Measurements from ENCODE around the gene MTHFD2L. TPM values are rescaled to one million over a fixed set of nuclear protein-coding genes. Genes with fewer than 3 reads are reported as not detected.

Gene MTHFD2L
- total RNA-seq, 1 experiment from 2014 or later = 8.9 TPM

DNA sequence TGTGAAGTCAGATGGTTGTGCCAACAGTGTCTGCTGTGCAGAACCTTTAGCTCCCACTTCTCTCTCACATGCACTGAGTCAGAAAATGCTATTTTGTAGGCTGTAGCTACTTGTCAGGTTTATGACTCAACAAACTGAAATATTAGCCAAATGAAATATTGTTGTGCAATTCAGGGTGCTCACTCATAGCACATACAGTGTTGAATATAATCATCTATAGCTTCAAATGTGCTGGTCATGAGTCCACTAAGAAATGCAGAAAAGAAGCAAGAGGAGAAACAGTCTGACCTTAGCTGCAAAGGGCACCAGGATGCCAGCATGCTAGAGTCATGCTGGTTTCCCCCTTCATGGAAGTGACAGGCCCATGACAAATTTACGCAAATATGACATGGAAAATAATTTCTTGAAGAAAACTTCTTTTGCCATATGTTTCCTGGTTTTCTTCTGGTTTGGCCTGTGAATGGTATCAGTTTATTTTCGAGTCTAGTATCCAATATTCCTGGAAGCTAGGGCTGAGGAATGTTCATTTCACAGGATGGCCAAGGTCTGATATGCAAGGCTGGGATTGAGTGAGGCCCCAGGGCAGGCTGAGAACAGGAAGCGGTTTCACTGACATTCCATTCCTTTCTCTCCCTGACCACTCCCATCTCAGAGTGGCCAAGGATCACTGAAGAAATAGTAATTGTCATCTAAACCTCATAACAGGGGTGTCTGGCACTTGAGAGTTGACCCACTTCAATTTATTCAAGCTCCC is 48.6 kb upstream of the MTHFD2L start:
- TSS peak; percentile 26 for BruUV-seq (replicated peaks)
- Histone ChIP-seq H3F3A (ENCODE audit: insufficient read depth, low read depth) (peaks cover 29% of the 10 kb centered on the region), H2AFZ (no peak overlapping the region), H4K20me1 (ENCODE audit: insufficient read depth) (no peaks in the 10 kb centered on the region), H3K79me2 (ENCODE audit: low read depth) (no peaks in the 10 kb centered on the region), H3K4me2 (peak overlapping the region; percentile 29), H3K27me3 (ENCODE audit: insufficient read depth, low read depth) (no peaks in the 10 kb centered on the region), H3K4me3 (no peak overlapping the region), H3K36me3 (ENCODE audit: low read depth) (no peaks in the 10 kb centered on the region), H3K4me1 (replicated peaks; ENCODE audit: insufficient read depth) (peaks cover 32% of the 10 kb centered on the region), H3K9me2 (ENCODE audit: insufficient read depth) (no peaks in the 10 kb centered on the region), H3K27ac (peak overlapping the region; percentile 90), H3K9me3 (ENCODE audit: insufficient read depth, low read depth) (no peaks in the 10 kb centered on the region)
- ChIA-PET CTCF (no interaction called here), POLR2A (ENCODE audit: unreplicated experiment) (interaction anchor here (0.6 to 0.7 kb wide), 2 partner anchors 11 to 57 kb away, joined by 4 to 5 read pairs; no protein-coding TSS in a partner anchor)
- intact Hi-C loops (cut with micrococcal nuclease; ENCODE audit: unreplicated experiment) = loop anchor here (5.0 kb wide), 1 partner anchor 382 kb away; no protein-coding TSS in a partner anchor
- DNase-seq = peak; percentile 71 to 87
- TF ChIP-seq, protein P1, sequence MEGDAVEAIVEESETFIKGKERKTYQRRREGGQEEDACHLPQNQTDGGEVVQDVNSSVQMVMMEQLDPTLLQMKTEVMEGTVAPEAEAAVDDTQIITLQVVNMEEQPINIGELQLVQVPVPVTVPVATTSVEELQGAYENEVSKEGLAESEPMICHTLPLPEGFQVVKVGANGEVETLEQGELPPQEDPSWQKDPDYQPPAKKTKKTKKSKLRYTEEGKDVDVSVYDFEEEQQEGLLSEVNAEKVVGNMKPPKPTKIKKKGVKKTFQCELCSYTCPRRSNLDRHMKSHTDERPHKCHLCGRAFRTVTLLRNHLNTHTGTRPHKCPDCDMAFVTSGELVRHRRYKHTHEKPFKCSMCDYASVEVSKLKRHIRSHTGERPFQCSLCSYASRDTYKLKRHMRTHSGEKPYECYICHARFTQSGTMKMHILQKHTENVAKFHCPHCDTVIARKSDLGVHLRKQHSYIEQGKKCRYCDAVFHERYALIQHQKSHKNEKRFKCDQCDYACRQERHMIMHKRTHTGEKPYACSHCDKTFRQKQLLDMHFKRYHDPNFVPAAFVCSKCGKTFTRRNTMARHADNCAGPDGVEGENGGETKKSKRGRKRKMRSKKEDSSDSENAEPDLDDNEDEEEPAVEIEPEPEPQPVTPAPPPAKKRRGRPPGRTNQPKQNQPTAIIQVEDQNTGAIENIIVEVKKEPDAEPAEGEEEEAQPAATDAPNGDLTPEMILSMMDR (conservative IDR thresholded peaks at IDR 0.05) = no peak

DNA sequence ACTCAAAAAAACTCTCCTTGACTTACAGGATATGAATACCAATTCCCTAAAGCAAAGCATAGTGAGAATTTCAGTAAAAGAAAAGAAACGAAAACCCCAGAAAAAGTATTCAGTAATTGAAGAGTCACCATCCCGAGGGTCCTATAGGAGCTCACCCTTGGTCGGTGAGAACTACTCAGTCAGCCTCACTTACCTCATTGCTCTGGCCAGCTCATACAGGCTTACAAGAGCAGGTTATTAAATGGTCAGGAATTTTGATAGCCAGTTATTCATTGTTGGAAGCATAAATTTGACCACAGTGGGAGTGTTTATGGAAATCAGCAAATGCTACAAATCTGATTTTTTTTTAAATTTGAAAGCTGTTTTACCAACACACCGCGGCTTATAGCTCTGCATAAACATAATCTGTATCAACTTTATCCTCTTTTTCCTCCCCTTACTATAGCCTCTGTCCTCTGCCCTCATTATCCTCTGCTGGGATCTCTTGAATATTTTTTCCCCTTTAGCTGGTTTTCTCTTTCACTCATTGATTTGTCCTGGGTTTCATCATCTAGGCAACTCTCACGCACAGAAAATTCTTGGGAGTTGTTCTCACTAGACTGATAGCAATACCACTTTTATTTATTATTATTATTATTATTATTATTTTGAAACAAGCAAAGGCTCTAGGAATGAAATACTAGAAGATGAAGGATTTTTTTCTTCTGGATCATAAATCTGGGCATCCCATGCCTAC is 47.9 kb upstream of the MTHFD2L start:
- ChIA-PET CTCF (no interaction called here), POLR2A (ENCODE audit: unreplicated experiment) (interaction anchor here (0.6 kb wide), 1 partner anchor 56 kb away, joined by 5 read pairs; no protein-coding TSS in a partner anchor)
- Histone ChIP-seq H3K79me2 (ENCODE audit: low read depth) (no peaks in the 10 kb centered on the region), H3K4me3 (no peak overlapping the region), H3K27ac (peak overlapping the region; percentile 90), H2AFZ (no peak overlapping the region), H3K9me3 (ENCODE audit: insufficient read depth, low read depth) (no peaks in the 10 kb centered on the region), H3K9me2 (ENCODE audit: insufficient read depth) (no peaks in the 10 kb centered on the region), H3K4me1 (replicated peaks; ENCODE audit: insufficient read depth) (peaks cover 40% of the 10 kb centered on the region), H4K20me1 (ENCODE audit: insufficient read depth) (no peaks in the 10 kb centered on the region), H3F3A (ENCODE audit: insufficient read depth, low read depth) (peaks cover 35% of the 10 kb centered on the region), H3K36me3 (ENCODE audit: low read depth) (no peaks in the 10 kb centered on the region), H3K4me2 (peak overlapping the region; percentile 29), H3K27me3 (ENCODE audit: insufficient read depth, low read depth) (no peaks in the 10 kb centered on the region)
- intact Hi-C loops (cut with micrococcal nuclease; ENCODE audit: unreplicated experiment) = loop anchor here (5.0 kb wide), 1 partner anchor 383 kb away; no protein-coding TSS in a partner anchor
- no peak for TF ChIP-seq EZH2 (IDR thresholded peaks at IDR 0.05; ENCODE audit: low read depth)
- TF ChIP-seq, protein P1 (conservative IDR thresholded peaks at IDR 0.05) = no peak
- DNase-seq = peak in 1 of 2 experiments; percentile 18
- TSS peak; percentile 69 for BruUV-seq (replicated peaks)

DNA sequence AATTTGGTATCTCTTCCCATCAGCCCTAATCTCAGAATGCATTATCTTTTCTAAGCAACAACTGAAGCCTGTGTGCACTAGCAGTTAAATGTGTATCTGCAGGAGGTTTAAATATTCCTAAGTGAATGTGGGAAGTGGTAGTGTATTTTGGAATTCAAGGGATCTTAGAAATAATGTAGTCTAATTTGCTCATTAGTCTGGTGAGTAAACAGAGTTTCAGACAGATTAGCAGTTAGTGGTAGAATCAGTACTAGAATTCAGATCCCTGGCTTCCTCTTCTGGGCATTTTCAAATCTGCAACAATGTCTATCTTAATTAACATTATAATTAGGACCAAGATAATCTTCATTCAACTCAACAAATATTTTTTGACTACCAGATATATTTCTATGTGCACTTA is 47.2 kb upstream of the MTHFD2L start:
- H3K9me3 ChIP-seq (ENCODE audit: insufficient read depth, low read depth) = no peaks in the 10 kb centered on the region
- no peak overlapping the region for H3K4me3 ChIP-seq
- no peak for DNase-seq
- peaks cover 35% of the 10 kb centered on the region for H3F3A ChIP-seq (ENCODE audit: insufficient read depth, low read depth)
- peak overlapping the region; percentile 29; the same call in 1 of the 2 replicates for H3K27ac ChIP-seq
- no peaks in the 10 kb centered on the region for H3K27me3 ChIP-seq (ENCODE audit: insufficient read depth, low read depth)
- H3K79me2 ChIP-seq (ENCODE audit: low read depth) = no peaks in the 10 kb centered on the region
- H2AFZ ChIP-seq = no peak overlapping the region
- no peaks in the 10 kb centered on the region for H3K36me3 ChIP-seq (ENCODE audit: low read depth)
- no TSS peak for BruUV-seq (replicated peaks)
- ChIA-PET CTCF (no interaction called here), POLR2A (ENCODE audit: unreplicated experiment) (no interaction called here)
- intact Hi-C loops (cut with micrococcal nuclease; ENCODE audit: unreplicated experiment) = no loop called here
- H4K20me1 ChIP-seq (ENCODE audit: insufficient read depth) = no peaks in the 10 kb centered on the region
- no peaks in the 10 kb centered on the region for H3K9me2 ChIP-seq (ENCODE audit: insufficient read depth)
- TF ChIP-seq EZH2 (IDR thresholded peaks at IDR 0.05; ENCODE audit: low read depth) = no peak
- TF ChIP-seq, protein P1 (conservative IDR thresholded peaks at IDR 0.05) = no peak
- H3K4me1 ChIP-seq (replicated peaks; ENCODE audit: insufficient read depth) = peaks cover 41% of the 10 kb centered on the region
- no peak overlapping the region for H3K4me2 ChIP-seq
